ENCODE results near the gene LARP4B. TPM values are rescaled to one million over a fixed set of nuclear protein-coding genes. Genes with fewer than 3 reads are reported as not detected.

LARP4B gene
- polyA plus RNA-seq, 1 donor from 2014 or later: 14.2 TPM

- H3K9me3 ChIP-seq (ENCODE audit: low read length): peaks cover 2% of the 10 kb centered on the region
- no peaks in the 10 kb centered on the region for H3F3A ChIP-seq (ENCODE audit: insufficient read depth, low read length, poor library complexity, severe bottlenecking)
- no peak for TF ChIP-seq CTCF (IDR thresholded peaks at IDR 0.05; ENCODE audit: poor library complexity, severe bottlenecking)
- no peak for TF ChIP-seq EP300 (conservative IDR thresholded peaks at IDR 0.05; ENCODE audit: poor library complexity, severe bottlenecking)
- no peak for TF ChIP-seq MXI1 (conservative IDR thresholded peaks at IDR 0.05; ENCODE audit: poor library complexity, severe bottlenecking)
- TF ChIP-seq SMC3 (conservative IDR thresholded peaks at IDR 0.05; ENCODE audit: poor library complexity): no peak
- no peak for TF ChIP-seq REST (IDR thresholded peaks at IDR 0.05; ENCODE audit: borderline replicate concordance)
- TF ChIP-seq RAD21 (conservative IDR thresholded peaks at IDR 0.05): no peak
- TF ChIP-seq TAF1 (IDR thresholded peaks at IDR 0.05; ENCODE audit: low read depth): no peak
- H3K36me3 ChIP-seq (ENCODE audit: insufficient read depth, low read length): no peaks in the 10 kb centered on the region
- no peak overlapping the region for H2AFZ ChIP-seq (ENCODE audit: low read depth, low read length)
- no peaks in the 10 kb centered on the region for H4K20me1 ChIP-seq (ENCODE audit: insufficient read depth)
- H3K27me3 ChIP-seq (ENCODE audit: insufficient read depth, low read depth, low read length): no peaks in the 10 kb centered on the region
- H3K4me2 ChIP-seq (ENCODE audit: low read length): no peak overlapping the region
- H3K9ac ChIP-seq (ENCODE audit: low read length): no peak overlapping the region
- H3K27ac ChIP-seq (ENCODE audit: low read length): no peak overlapping the region
- no peaks in the 10 kb centered on the region for H3K79me2 ChIP-seq (replicated peaks; ENCODE audit: insufficient read depth, low read length)
- H3K4me3 ChIP-seq (ENCODE audit: low read length): no peak overlapping the region
- H3K9me2 ChIP-seq (ENCODE audit: insufficient read depth, low read length): no peaks in the 10 kb centered on the region
Measured at GRCh38 chr10:772227-772637, 159.3 kb downstream of the LARP4B start.

DNA sequence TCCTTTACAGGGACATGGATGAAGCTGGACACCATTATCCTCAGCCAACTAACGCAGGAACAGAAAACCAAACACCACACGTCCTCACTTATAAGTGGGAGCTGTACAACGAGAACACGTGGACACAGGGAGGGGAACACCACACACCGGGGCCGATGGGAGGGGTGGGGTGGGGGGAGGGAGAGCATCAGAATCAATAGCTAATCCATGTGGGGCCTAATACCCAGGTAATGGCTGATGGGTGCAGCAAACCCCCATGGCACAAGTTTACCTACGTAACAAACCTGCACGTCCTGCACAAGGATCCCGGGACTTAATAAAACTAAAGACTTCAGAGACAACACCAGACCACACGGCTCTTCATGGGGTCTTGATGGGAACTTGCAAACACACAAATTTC, 159.9 kb downstream of the LARP4B start:
- H2AFZ ChIP-seq (ENCODE audit: low read depth, low read length): no peak overlapping the region
- H3K9me3 ChIP-seq (ENCODE audit: low read length): peaks cover 5% of the 10 kb centered on the region
- H3K79me2 ChIP-seq (replicated peaks; ENCODE audit: insufficient read depth, low read length): no peaks in the 10 kb centered on the region
- no peaks in the 10 kb centered on the region for H3K27me3 ChIP-seq (ENCODE audit: insufficient read depth, low read depth, low read length)
- no peak overlapping the region for H3K4me3 ChIP-seq (ENCODE audit: low read length)
- H3F3A ChIP-seq (ENCODE audit: insufficient read depth, low read length, poor library complexity, severe bottlenecking): no peaks in the 10 kb centered on the region
- TF ChIP-seq POLR2AphosphoS5 (IDR thresholded peaks at IDR 0.05) (no peak), MXI1 (conservative IDR thresholded peaks at IDR 0.05; ENCODE audit: poor library complexity, severe bottlenecking) (no peak), CTCF (IDR thresholded peaks at IDR 0.05; ENCODE audit: poor library complexity, severe bottlenecking) (no peak), RAD21 (conservative IDR thresholded peaks at IDR 0.05) (no peak), SMC3 (conservative IDR thresholded peaks at IDR 0.05; ENCODE audit: poor library complexity) (no peak), EP300 (conservative IDR thresholded peaks at IDR 0.05; ENCODE audit: poor library complexity, severe bottlenecking) (no peak), TAF1 (IDR thresholded peaks at IDR 0.05; ENCODE audit: low read depth) (no peak), REST (IDR thresholded peaks at IDR 0.05; ENCODE audit: borderline replicate concordance) (no peak), EZH2 (IDR thresholded peaks at IDR 0.05; ENCODE audit: borderline replicate concordance, insufficient read depth, low read length, poor library complexity, severe bottlenecking) (no peak)
- H4K20me1 ChIP-seq (ENCODE audit: insufficient read depth): no peaks in the 10 kb centered on the region
- no peak overlapping the region for H3K9ac ChIP-seq (ENCODE audit: low read length)
- H3K9me2 ChIP-seq (ENCODE audit: insufficient read depth, low read length): no peaks in the 10 kb centered on the region
- no peaks in the 10 kb centered on the region for H3K36me3 ChIP-seq (ENCODE audit: insufficient read depth, low read length)
- H3K4me2 ChIP-seq (ENCODE audit: low read length): no peak overlapping the region
- no peak overlapping the region for H3K27ac ChIP-seq (ENCODE audit: low read length)
